RWPE1 (cell line): Measurements from ENCODE around the gene BCAP31.

Source experiments
- CTCF ChIA-PET: fragments of 350-600 bp; sonication (Branson Sonifier 250); formaldehyde crosslinking; extraction: SDS; loops from one replicate; lab custom pipeline; 2021; lab: Yijun Ruan, JAX
- POLR2A ChIA-PET: fragments of 400-600 bp; formaldehyde crosslinking; extraction: SDS; loops from one replicate; lab custom pipeline; 2020; ENCODE audit warnings: antibody characterized with exemption; ENCODE audit not compliant: low non-redundant PET; lab: Yijun Ruan, JAX
- DNase-seq: peaks from one replicate; pipeline ENCODE4 v3.0.0; 2012; ENCODE audit warnings: low spot score
- H3K27ac ChIP-seq: fragments of 450-650 bp; 2 replicates; pipeline ENCODE4 v1.5.1; 2017
- TF ChIP-seq, protein P1 (sequence below): fragments of 450-650 bp; conservative IDR thresholded peaks from 2 replicates; pipeline ENCODE4 v1.5.1; 2017; ENCODE audit warnings: low read depth, mild to moderate bottlenecking

BCAP31 gene

DNA sequence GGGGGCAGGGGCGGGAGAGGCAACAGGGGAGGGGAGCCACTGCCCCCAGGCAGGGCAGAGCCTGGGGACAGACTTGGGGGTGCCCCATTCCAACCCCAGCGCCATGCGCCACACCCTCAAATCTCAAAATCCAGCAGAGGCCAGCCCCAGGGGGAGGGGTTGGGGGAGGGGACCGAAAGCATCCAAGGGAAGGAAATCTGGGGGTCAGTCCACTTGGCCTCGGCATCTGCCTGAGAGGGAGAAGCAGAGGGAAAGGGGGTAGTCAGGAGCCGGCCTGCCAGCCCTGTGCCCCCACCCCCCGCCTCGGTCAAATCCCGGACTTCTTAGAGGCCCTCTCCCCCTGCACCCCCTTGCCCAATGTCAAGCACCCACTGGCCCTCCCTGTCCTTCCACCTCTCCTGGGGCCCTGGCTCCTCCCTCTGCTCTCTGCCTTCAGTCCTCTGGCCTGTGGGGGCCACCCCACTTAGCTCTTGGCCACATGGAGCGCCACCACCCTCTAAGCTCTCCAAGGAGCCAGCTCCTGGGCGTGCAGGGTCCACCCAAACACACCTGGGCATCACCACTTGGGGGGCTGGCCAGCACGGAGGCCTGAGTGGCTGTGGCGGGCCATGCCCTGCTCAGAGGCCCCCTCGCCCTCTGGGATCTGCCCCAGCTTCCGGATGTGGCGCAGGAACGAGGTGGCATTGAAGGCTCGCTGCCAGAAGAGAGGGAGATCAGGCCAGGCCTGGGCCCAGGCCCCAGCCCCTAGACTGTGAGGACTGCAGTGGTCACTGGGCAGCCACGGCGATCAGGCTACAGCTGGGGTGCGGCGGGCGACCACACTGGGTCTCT lies 54.1 kb downstream of the BCAP31 start:
- POLR2A ChIA-PET, result no interaction called here
- TF ChIP-seq, protein P1, sequence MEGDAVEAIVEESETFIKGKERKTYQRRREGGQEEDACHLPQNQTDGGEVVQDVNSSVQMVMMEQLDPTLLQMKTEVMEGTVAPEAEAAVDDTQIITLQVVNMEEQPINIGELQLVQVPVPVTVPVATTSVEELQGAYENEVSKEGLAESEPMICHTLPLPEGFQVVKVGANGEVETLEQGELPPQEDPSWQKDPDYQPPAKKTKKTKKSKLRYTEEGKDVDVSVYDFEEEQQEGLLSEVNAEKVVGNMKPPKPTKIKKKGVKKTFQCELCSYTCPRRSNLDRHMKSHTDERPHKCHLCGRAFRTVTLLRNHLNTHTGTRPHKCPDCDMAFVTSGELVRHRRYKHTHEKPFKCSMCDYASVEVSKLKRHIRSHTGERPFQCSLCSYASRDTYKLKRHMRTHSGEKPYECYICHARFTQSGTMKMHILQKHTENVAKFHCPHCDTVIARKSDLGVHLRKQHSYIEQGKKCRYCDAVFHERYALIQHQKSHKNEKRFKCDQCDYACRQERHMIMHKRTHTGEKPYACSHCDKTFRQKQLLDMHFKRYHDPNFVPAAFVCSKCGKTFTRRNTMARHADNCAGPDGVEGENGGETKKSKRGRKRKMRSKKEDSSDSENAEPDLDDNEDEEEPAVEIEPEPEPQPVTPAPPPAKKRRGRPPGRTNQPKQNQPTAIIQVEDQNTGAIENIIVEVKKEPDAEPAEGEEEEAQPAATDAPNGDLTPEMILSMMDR, result no peak
- H3K27ac ChIP-seq, result no peak overlapping the region
- CTCF ChIA-PET, result interaction anchor here (0.6 to 2.0 kb wide), 4 partner anchors 16 to 277 kb away, joined by 3 to 7 read pairs (median 4); no protein-coding TSS in a partner anchor
- no peak for DNase-seq

DNA sequence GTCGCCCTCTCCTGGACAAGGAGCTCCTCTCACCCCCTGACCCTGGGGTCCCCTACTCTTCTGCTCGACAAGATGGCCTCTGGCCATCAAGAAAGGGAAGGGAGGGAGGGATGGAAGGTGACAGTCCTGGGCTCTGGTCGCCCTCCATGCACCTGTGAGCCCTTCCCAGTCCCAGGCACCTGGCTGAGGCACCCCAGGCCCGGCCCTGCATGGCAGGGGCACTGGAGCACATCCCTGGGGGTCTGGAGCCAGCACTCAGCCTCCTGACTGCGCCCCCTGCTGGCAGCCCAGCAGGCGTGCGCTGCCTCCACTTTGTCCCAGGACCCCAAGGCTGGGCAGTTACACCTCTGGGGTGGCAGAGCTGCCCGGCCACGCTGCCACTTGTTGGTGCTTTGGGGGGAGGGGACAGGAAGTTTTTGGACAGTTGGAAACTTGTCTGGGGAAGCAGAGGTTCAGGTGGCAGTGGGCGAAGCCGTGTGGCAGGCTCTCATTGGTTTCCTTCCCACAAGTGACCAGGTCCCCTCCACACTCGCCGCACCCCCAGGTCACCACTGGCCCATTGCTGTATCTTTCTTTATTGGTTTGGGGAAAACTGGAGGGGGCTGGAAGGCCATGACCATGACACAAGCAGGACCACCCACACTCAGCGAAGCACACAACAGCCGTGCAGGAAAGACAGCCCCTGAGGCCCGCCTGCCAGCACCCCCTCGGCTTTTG lies 54.9 kb downstream of the BCAP31 start:
- POLR2A ChIA-PET, result no interaction called here
- TF ChIP-seq, protein P1, result peak; percentile 59
- no peak overlapping the region for H3K27ac ChIP-seq
- DNase-seq, result no peak
- CTCF ChIA-PET, result interaction anchor here (0.6 to 2.8 kb wide), 6 partner anchors 17 to 130 kb away, joined by 3 to 15 read pairs (median 6); no protein-coding TSS in a partner anchor

DNA sequence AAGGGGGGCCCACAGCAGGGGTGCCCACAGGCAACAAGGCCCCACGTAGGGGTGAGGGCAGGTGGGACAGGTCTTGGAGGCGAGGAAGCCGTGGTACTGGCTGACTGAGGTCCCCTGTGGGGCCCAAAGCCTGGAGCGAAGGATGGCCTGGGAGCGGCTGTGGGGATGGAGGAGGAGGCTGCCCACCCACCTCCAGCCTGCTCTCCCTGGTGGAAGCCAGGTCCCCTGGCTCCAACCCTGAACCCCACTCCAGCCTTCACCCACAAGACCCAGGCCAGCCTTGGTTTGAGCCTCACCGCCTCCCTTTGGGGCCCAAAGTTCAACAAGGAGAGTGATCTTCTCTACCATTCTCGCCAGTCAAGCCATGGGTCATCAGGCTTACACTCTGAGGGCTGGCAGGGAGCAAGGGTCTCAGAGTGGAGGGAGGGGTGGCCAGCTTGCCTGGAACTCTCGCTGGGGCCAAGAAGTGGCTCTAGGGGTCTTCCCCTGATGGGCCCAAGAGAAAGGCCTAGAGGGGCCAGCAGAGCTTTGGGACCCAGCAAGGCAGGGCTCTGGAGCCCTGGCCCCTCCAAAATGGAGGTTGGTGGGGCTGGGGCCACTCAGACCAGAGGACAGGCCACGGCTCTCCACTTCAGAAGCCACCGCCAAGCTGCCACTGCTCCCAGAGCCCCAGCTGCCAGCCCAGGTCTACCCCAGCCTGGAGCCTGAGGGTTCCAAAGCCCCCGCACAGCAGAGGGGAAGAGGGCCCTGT lies 55.6 kb downstream of the BCAP31 start:
- POLR2A ChIA-PET, result no interaction called here

DNA sequence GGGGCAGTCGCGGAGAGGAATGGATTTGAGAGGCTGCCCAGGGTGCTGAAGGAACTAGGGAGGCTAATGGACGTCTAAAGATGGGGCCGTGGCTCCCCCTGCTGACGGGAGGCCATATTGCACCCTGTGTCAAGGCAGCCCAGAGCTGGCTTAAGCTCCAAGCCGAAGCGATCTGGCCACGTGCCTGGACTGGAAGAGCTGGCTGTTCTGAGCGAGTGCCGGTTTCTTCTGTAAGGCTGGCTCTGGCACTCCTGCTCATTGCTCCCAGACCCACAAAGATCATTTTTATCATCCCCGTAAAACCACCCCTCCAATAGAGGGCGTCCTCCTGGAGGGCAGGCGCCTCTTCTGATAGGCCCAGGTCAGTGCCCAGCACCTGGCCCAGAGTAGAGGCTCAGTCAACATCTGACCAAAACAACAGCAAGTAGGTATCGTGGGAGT lies 56.2 kb downstream of the BCAP31 start:
- ChIA-PET CTCF (interaction anchor here (0.5 to 2.8 kb wide), 13 partner anchors 15 to 129 kb away, joined by 3 to 15 read pairs (median 3); partner anchors contain the start of gene CCNQ), POLR2A (no interaction called here)
- peak; percentile 62 for DNase-seq
- H3K27ac ChIP-seq, result no peak overlapping the region
- TF ChIP-seq, protein P1, result peak; percentile 62

More for the DNA sequence above, 55.6 kb downstream of the BCAP31 start:
- TF ChIP-seq, protein P1, result no peak
- DNase-seq, result no peak
- CTCF ChIA-PET, result interaction anchor here (0.5 to 2.8 kb wide), 13 partner anchors 16 to 129 kb away, joined by 3 to 15 read pairs (median 4); partner anchors contain the start of gene CCNQ
- no peak overlapping the region for H3K27ac ChIP-seq

DNA sequence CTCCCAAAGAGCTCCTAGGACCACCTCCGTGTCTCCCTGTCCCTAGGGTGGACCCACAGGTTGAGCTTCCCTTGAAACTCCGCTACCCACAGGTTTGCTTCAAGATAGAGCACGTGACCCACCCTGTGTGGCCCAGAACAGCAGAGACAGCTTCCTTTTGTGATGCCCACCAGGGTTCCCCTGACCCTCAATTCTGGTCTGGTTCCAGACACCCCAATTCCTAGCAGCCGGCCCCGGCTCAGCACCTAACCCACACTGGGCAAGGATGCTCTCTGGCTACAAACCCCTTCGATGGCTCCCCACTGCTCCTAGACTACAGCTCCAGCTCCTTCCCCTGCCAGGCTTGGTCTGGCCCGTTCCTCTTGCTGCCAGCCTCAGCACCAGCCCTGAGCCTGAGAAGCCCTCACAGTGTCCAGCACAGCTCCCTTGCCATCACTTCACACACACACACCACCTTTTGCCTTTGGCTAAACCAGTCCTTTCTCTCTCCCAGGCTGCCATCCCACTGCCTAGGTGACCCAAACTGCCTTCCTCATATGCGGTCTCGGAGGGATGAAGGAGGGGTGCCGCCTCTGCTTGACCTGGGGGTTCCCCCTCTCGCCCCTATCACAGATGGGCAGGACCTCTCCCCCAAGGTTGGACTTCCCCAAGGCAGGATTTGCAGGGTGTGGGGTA lies 56.8 kb downstream of the BCAP31 start:
- no peak overlapping the region for H3K27ac ChIP-seq
- TF ChIP-seq, protein P1, result no peak
- no peak for DNase-seq
- POLR2A ChIA-PET, result no interaction called here
- CTCF ChIA-PET, result interaction anchor here (0.6 to 2.8 kb wide), 10 partner anchors 15 to 128 kb away, joined by 3 to 15 read pairs (median 4); partner anchors contain the start of gene CCNQ
